HG03469 (cell line): Measurements from ENCODE around the gene CATSPER4.

Source experiments
- ATAC-seq: cut with Tn5 transposase; IDR thresholded peaks from one replicate; pipeline ENCODE4 v1.9.1; 2021; ENCODE audit warnings: mild to moderate bottlenecking, moderate library complexity, moderate number of reproducible peaks; ENCODE audit not compliant: unreplicated experiment

The CATSPER4 gene

GRCh38 chr1:26190373-26190987 is at the start of gene CATSPER4:
TSS of gene CATSPER4 (plus strand) at chr1:26190602. CDS start at chr1:26190628, 26 bp downstream.
- no peak for ATAC-seq

- no peak for ATAC-seq
Measured at GRCh38 chr1:26142159-26142558, 48.2 kb upstream of the CATSPER4 start.

GRCh38 chr1:26145041-26145959 is 45.1 kb upstream of the CATSPER4 start:
- no peak for ATAC-seq

GRCh38 chr1:26145960-26146294 is 44.5 kb upstream of the CATSPER4 start:
- no peak for ATAC-seq

- no peak for ATAC-seq
Measured at GRCh38 chr1:26148887-26149286, 41.5 kb upstream of the CATSPER4 start.

- ATAC-seq, result no peak
Measured at GRCh38 chr1:26153966-26154532, 36.4 kb upstream of the CATSPER4 start.

- no peak for ATAC-seq
Measured at GRCh38 chr1:26154750-26155149, 35.7 kb upstream of the CATSPER4 start.

- ATAC-seq, result no peak
Measured at GRCh38 chr1:26155370-26156284, 34.8 kb upstream of the CATSPER4 start.

- ATAC-seq, result no peak
Measured at GRCh38 chr1:26156285-26157038, 33.9 kb upstream of the CATSPER4 start.

GRCh38 chr1:26158271-26158907 is 32.0 kb upstream of the CATSPER4 start:
- no peak for ATAC-seq

- ATAC-seq, result no peak
Measured at GRCh38 chr1:26158908-26159742, 31.3 kb upstream of the CATSPER4 start, which contains the start of gene FAM110D. TSS of gene FAM110D (plus strand) at chr1:26159079. CDS start at chr1:26161292, 2,213 bp downstream.

GRCh38 chr1:26159743-26160039 is 30.7 kb upstream of the CATSPER4 start:
- no peak for ATAC-seq

- no peak for ATAC-seq
Measured at GRCh38 chr1:26160527-26161414, 29.6 kb upstream of the CATSPER4 start.

- ATAC-seq, result no peak
Measured at GRCh38 chr1:26161415-26162219, 28.8 kb upstream of the CATSPER4 start.

GRCh38 chr1:26162220-26162709 is 28.1 kb upstream of the CATSPER4 start:
- no peak for ATAC-seq

GRCh38 chr1:26163684-26164035 is 26.7 kb upstream of the CATSPER4 start:
- no peak for ATAC-seq
